Parathyroid adenoma (tissue), 2 donors: ENCODE measurements around the gene FAM228A.
A peak's percentile ranks its signal among the peaks of the same experiment; 100 is the strongest.

ENCODE experiments used
- H2AFZ ChIP-seq: fragments of 300-600 bp; sonication (generic); one replicate; pipeline ENCODE4 v1.7.0; 2017; ENCODE audit warnings: antibody characterized with exemption, mild to moderate bottlenecking
- H3K27ac ChIP-seq: fragments of 300-600 bp; sonication (generic); one replicate; pipeline ENCODE4 v1.7.0; 2017
- H3K27me3 ChIP-seq: fragments of 300-600 bp; sonication (generic); one replicate; pipeline ENCODE4 v1.7.0; 2017; ENCODE audit warnings: low read length; ENCODE audit not compliant: control insufficient read depth, insufficient read depth
- H3K36me3 ChIP-seq: fragments of 300-600 bp; sonication (generic); one replicate; pipeline ENCODE4 v1.7.0; 2017; ENCODE audit warnings: low read length; ENCODE audit not compliant: control insufficient read depth, insufficient read depth
- H3K4me1 ChIP-seq: fragments of 300-600 bp; sonication (generic); one replicate; pipeline ENCODE4 v1.7.0; 2017; ENCODE audit warnings: control low read depth
- H3K4me2 ChIP-seq: fragments of 300-600 bp; sonication (generic); one replicate; pipeline ENCODE4 v1.7.0; 2017; ENCODE audit warnings: low read length
- H3K4me3 ChIP-seq: fragments of 300-600 bp; sonication (generic); one replicate; pipeline ENCODE4 v1.7.0; 2017; ENCODE audit warnings: low read depth, low read length
- H3K79me2 ChIP-seq: fragments of 300-600 bp; sonication (generic); one replicate; pipeline ENCODE4 v1.7.0; 2017; ENCODE audit warnings: control low read depth
- H3K9ac ChIP-seq: fragments of 300-600 bp; sonication (generic); one replicate; pipeline ENCODE4 v1.7.0; 2017; ENCODE audit warnings: mild to moderate bottlenecking
- H3K9me3 ChIP-seq: fragments of 300-600 bp; sonication (generic); one replicate; pipeline ENCODE4 v1.7.0; 2017; ENCODE audit warnings: low read length; ENCODE audit not compliant: control insufficient read depth
- TF ChIP-seq, protein P1 (sequence below): fragments of 300-600 bp; sonication (generic); IDR thresholded peaks from one replicate; pipeline ENCODE4 v1.7.0; 2017; ENCODE audit warnings: antibody characterized with exemption, mild to moderate bottlenecking
- donor health status: primary hyperparathyroidism.

Gene FAM228A

DNA sequence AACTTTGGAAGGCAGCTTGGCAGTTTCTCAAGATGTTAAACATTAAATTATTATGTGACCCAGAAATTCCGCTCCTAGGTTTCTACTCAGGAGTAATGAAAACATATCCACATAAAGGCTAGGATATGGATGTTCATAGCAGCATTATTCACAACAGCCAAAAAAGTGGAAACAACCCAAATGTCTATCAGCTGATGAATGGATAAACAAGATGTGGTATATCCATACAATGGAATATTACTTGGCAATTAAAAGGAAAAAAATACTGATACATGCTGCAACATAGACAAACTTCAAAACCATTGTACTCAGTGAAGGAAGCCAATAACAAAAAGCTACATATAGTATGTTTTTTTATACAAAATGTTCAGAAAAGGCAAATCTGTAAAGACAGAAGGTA lies 12.4 kb upstream of the FAM228A start:
- Histone ChIP-seq H3K36me3 (no peaks in the 10 kb centered on the region), H3K79me2 (no peaks in the 10 kb centered on the region), H3K4me2 (no peak overlapping the region), H2AFZ (no peak overlapping the region), H3K9ac (no peak overlapping the region), H3K27me3 (no peaks in the 10 kb centered on the region), H3K4me1 (no peaks in the 10 kb centered on the region), H3K27ac (no peak overlapping the region), H3K4me3 (no peak overlapping the region), H3K9me3 (no peaks in the 10 kb centered on the region)
- TF ChIP-seq, protein P1, sequence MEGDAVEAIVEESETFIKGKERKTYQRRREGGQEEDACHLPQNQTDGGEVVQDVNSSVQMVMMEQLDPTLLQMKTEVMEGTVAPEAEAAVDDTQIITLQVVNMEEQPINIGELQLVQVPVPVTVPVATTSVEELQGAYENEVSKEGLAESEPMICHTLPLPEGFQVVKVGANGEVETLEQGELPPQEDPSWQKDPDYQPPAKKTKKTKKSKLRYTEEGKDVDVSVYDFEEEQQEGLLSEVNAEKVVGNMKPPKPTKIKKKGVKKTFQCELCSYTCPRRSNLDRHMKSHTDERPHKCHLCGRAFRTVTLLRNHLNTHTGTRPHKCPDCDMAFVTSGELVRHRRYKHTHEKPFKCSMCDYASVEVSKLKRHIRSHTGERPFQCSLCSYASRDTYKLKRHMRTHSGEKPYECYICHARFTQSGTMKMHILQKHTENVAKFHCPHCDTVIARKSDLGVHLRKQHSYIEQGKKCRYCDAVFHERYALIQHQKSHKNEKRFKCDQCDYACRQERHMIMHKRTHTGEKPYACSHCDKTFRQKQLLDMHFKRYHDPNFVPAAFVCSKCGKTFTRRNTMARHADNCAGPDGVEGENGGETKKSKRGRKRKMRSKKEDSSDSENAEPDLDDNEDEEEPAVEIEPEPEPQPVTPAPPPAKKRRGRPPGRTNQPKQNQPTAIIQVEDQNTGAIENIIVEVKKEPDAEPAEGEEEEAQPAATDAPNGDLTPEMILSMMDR = no peak

DNA sequence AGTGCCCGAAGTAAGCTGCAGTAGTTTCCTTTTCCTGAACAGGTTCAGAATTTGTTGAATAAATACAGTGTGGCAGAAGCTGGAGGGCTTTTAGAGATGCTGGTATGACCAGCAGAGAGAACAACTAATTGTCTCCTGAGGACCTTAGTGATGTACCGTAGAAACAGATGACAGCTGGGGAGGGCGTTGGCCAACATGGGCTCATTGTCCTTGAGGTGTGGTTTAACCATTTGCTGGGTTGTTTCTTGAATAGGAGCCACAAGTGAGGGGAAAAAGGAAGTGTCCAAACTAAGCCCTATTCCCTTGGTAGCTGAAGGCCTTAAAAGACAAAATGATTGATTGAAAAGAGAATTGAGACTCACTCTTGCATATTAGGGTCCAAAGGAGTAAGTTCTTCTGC lies 11.7 kb upstream of the FAM228A start:
- Histone ChIP-seq H3K4me1 (no peaks in the 10 kb centered on the region), H3K4me3 (no peak overlapping the region), H3K79me2 (no peaks in the 10 kb centered on the region)

DNA sequence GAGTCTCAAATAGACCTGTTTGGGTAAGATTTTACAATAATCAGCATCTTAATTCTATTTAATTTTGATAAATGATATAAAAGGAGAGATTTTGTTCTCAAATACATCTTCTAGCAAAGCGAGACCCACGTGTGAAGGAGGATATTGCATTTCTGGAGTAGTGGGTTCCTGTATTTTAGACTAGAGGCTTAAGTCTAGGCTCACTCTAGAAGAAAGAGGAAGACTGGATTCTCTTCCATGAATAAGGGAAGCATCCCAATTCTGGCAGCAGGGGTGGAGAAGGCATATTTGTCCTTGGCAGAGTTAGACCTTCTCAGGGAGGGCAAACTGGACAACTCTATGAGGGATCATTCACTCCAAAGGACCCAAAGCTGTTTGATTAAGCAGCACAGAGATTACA lies 11.3 kb upstream of the FAM228A start:
- no peaks in the 10 kb centered on the region for H3K4me1 ChIP-seq
- no peak overlapping the region for H3K4me2 ChIP-seq
- H3K27ac ChIP-seq = no peak overlapping the region
- no peaks in the 10 kb centered on the region for H3K79me2 ChIP-seq
- no peak overlapping the region for H2AFZ ChIP-seq
- no peaks in the 10 kb centered on the region for H3K9me3 ChIP-seq
- H3K4me3 ChIP-seq = no peak overlapping the region
- no peak overlapping the region for H3K9ac ChIP-seq
- TF ChIP-seq, protein P1 = no peak
- H3K27me3 ChIP-seq = no peaks in the 10 kb centered on the region
- no peaks in the 10 kb centered on the region for H3K36me3 ChIP-seq

More for the DNA sequence above, 11.7 kb upstream of the FAM228A start:
- Histone ChIP-seq H3K9ac (no peak overlapping the region), H3K27me3 (no peaks in the 10 kb centered on the region), H3K4me2 (no peak overlapping the region), H3K27ac (no peak overlapping the region), H3K9me3 (no peaks in the 10 kb centered on the region), H3K36me3 (no peaks in the 10 kb centered on the region), H2AFZ (no peak overlapping the region)
- TF ChIP-seq, protein P1 = no peak

DNA sequence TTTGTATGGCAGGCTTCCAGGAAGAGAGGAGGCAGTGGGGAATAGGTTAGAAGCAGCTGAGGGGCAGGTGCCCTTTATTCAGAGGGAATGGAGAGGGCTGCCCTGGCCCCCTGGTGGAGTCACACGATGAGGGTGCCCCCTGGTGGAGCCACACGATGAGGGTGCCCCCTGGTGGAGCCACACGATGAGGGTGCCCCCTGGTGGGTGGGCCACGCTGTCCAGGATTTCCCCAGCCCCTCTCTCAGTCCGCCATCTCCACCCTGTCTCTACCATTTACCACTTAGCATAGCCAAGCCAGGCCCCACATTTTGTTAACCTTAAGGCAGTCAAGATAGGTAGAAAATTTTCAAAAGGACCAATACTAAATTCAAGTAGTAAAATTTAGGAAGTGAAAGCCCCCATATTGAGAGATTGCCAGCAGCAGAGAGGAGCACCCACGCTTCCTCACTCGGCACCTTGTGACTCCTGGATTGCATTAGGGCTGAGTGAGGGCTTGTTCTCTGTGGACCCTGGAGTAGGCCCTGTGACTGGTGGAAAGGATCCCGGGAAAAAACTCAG lies 10.4 kb upstream of the FAM228A start:
- Histone ChIP-seq H3K4me1 (no peaks in the 10 kb centered on the region), H3K27me3 (no peaks in the 10 kb centered on the region), H2AFZ (no peak overlapping the region), H3K4me3 (no peak overlapping the region), H3K27ac (no peak overlapping the region), H3K36me3 (no peaks in the 10 kb centered on the region), H3K9me3 (no peaks in the 10 kb centered on the region), H3K4me2 (no peak overlapping the region), H3K79me2 (no peaks in the 10 kb centered on the region), H3K9ac (no peak overlapping the region)
- TF ChIP-seq, protein P1 = peak; percentile 48

DNA sequence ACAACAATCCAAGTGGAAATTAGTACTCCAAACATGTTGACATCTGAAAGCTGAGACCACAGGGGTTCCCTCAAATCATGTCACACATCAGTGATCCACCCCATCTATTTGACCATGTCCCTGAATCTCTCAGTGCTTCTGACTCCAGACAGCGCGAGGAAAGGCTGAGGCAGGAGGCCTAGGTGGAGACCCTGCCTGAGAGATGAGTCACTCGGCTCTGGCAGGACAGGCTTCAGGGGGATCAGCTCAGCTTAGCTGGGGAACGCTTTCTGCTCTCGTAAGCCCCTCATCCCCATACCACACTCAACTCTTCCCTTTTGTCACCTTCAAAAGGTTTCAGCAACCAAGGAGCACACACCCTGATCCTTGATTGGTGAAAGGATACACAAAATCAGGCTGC lies 5.8 kb upstream of the FAM228A start:
- Histone ChIP-seq H3K4me3 (no peak overlapping the region), H3K27me3 (no peaks in the 10 kb centered on the region), H2AFZ (no peak overlapping the region), H3K36me3 (no peaks in the 10 kb centered on the region), H3K4me1 (no peaks in the 10 kb centered on the region), H3K27ac (no peak overlapping the region), H3K79me2 (no peaks in the 10 kb centered on the region), H3K9me3 (no peaks in the 10 kb centered on the region), H3K9ac (no peak overlapping the region), H3K4me2 (no peak overlapping the region)
- TF ChIP-seq, protein P1 = no peak
